ENCODE data around the gene ELMO1.

ELMO1 gene

GRCh38 chr7:37471619-37472018 lies 23.0 kb upstream of the ELMO1 start:
- DNase-seq: no peak

GRCh38 chr7:37467002-37467401 lies 18.3 kb upstream of the ELMO1 start:
- DNase-seq: no peak

GRCh38 chr7:37462138-37462537 lies 13.5 kb upstream of the ELMO1 start:
- DNase-seq: no peak

GRCh38 chr7:37455081-37455480 lies 6.4 kb upstream of the ELMO1 start:
- no peak for DNase-seq

DNA sequence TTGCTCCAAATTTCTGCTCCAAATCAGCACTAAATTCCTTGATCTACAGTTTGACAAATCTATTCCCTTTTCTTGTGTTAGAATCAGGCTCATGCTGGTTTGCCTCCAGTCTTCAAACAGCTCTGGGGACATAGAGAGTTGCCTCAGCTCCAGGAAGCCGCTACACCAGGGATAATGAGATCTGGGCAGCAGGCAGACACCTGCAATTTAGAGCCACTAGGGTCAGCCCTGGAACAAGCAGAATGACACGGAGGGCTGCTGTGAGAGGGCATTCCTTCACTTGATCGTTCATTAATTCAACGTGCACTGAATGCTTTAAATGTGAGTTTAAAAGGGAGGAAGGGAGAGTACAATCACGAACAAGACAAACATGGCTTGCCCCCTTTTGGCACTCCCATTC lies 3.7 kb upstream of the ELMO1 start:
- no peak for DNase-seq

- DNase-seq: no peak
Measured at GRCh38 chr7:37450035-37450434, 1.4 kb upstream of the ELMO1 start.

DNA sequence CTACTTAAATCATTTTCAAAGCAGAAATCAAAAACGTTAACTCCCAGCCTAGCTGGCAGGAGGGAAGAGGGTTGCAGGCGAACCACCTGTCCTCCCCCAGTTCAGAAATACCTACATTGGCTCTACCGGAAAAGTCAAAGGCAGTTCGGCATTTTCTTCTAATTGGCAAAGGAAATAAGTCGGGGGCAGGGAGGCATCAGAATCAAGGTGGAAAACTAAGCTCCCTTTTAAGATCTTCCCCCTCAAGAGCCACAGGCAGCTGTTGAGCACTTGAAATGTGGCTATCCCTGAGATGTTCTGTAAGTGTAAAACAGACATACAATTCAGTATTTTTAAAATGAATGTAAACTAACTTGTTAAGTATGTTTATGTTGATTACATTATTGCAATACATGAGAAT lies 957 bp upstream of the ELMO1 start:
- no peak for DNase-seq

DNA sequence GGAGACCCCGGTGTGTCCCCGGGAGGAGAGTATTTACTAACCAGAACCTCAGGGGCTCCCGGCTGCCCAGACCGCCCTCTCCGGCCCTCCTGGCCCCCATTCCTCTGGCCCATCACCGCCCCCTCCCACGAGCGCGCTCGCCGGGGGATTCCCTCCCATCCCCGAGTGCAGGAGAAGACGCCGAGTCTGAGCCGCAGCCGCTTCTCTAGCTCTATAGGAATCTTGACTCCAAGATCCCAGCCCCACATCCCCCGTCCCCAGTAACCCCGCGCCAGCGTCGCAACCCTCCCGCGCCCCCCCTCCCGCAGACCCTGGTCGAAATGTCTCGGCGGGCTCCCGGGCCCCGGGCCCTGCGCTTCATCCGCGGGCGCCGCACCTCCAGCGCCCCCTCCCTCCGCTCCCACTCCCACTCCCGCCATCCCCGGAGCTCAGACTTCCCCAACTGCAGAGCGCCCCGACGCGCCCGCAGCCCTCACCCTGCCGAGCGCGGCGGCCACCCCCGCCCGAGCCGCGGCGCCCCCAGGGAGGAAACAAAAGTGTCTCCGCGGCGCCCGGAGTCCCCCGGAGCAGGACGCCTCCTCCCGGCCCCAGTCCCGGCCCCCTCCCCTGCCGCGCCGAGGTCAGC lies 541 bp downstream of the ELMO1 start:
- DNase-seq: no peak

GRCh38 chr7:37446371-37446770 lies 2.3 kb downstream of the ELMO1 start:
- DNase-seq: no peak

GRCh38 chr7:37445790-37446189 lies 2.9 kb downstream of the ELMO1 start:
- DNase-seq: no peak

DNA sequence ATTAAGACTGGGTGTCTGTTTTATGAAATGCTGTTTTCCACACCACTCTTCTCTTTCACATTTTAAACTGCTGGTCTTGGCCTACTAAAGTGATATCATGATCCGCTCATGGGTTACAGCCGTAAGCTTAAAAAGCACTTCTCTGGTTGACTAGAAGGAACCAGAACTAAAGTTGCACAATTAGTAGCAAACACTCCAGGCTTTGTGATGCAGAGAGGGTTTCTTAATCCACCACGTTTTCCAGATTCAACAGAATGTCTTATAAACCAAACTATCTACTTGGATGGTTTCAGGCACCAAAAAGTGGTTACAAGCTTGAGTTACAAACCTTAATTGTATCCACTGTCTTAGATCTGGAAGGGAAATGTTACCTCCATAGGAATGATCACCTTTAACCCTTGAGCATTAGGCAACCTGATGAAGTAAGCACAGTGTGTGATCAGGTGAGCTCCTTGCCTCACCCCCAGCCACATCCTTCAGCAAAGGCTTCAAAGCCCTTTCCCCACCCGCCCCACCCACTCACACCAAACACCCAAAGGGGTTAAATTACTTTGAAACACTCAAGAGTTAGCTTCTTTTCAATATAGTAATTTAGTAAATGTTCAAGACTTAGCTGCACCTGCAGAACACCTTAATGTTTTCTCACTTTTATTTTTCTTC lies 3.5 kb downstream of the ELMO1 start:
- DNase-seq: no peak

- DNase-seq: no peak
Measured at GRCh38 chr7:37443627-37444026, 5.0 kb downstream of the ELMO1 start.

DNA sequence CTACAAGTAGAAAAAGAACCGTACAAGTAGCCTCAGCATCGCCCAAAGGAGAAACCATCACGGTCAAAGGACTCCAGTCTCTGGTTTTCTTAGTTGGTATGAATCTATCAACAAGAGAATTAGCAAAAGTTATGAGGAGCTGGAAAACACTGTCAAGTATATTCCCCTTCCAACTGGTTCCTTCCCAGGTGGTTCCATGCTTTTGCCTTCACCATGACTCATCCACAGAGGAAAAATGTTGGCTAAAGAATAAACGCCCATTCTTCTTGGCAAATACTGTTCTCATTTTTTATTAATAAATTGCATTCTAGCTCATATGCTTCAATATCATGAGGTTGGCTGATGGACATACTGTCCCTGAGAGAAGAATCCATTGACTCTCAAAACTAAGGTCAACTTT lies 6.4 kb downstream of the ELMO1 start:
- DNase-seq: no peak

DNA sequence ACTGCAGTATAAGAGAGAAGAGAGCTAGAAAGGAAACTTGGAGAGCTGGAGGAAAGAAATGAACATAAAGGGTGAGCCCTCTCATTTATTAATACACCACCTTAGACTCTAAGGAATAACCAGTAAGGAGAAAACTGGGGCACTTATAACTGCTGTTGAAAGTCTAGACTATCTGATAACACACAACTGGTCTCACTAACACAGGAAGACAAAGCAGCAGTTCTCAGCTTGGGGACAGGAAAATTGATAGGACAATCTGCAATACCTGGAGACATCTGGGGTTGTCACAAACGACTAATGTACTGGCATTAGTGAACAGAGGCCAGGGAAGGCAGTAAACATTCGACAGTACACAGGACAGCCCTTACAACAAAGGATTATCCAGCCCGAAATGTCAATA lies 6.8 kb downstream of the ELMO1 start:
- DNase-seq: no peak

- DNase-seq: no peak
Measured at GRCh38 chr7:37441386-37441760, 7.3 kb downstream of the ELMO1 start.

GRCh38 chr7:37440738-37441385 lies 7.8 kb downstream of the ELMO1 start:
- no peak for DNase-seq

GRCh38 chr7:37439653-37440026 lies 9.0 kb downstream of the ELMO1 start:
- no peak for DNase-seq

DNA sequence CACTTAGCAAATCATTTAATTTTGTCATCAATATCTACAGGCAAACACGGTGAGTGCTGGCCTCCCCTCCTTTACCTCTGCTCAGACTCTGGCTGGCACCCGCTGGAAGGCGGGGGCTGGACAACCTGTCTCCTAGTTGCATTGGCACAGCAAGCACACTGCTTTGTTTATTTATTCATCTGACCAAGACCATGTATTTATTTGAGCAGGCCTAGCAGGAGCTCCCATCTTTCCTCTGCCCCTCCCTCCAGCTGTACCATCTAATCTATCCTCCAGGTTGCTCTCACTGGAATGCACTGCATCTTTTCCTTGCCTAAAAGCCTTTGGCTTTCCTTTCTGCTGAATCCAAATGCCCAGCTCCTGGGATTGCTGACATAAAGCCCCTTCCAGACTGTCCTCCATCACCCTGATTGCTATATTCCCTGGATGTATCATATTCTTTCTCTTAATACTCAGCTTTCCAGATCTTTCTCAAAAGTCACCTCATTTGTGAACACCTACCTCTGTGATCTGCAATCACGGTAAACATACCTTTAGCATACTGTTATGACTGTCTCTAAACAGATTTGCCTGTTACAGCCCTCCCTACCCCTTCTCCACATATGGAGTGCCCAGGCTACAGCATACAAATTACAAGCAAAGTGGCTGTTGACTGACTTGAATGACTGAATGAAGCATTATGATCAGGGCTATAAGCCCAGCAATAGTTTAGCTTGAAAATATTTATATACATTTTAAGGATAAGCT lies 9.6 kb downstream of the ELMO1 start:
- DNase-seq: no peak

GRCh38 chr7:37435156-37435855 lies 13.4 kb downstream of the ELMO1 start:
- no peak for DNase-seq

GRCh38 chr7:37434529-37434928 lies 14.1 kb downstream of the ELMO1 start:
- no peak for DNase-seq

GRCh38 chr7:37433166-37433565 lies 15.5 kb downstream of the ELMO1 start:
- no peak for DNase-seq

DNA sequence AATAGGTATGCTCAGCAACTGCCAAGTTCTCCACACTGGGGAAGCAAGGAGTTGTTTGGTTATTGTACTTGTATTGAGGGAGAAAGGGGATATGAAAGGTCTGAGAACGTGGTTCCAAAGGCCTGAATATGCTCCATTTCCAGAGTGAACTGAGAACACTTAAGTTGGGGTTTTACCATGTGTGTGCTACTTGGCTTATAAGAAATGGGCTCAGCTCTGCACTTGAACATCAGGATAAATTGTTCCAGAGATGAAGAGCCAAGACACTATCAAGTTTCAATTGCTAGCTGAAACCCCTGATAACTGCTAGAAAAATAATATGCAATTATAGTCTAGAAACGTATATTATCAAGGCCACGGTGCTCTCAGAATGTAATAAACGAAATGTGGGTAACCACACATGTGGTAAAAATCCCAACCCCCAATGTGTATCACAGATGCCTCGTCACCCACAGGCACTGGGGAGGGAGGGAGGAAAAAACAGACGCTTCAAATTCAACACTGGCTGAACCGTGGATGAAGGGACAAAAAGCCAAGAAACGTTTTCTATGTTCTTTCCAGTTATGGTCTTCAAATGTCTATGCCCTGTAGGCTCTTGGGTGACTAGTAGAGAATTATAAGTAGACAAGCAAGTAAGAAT lies 16.3 kb downstream of the ELMO1 start:
- DNase-seq: no peak

DNA sequence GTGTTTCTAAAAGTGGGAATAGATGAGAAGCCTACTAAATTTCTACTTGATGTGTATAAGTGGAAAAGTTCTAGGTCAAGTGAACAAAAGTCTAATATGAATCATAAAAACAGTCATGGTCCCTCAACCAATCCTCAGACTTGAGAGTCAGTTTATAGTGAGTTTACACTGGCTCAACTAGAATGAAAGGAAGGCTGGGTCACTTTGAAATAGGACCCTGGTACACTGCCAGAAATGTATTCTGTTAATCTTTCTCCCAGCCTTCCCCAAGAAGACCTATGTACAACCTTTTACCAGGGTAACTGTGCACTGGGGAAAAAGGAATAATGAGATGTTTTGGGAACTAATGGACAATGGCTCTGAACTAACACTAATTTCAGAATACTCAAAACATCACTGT lies 17.3 kb downstream of the ELMO1 start:
- no peak for DNase-seq

Data from left hindlimb (tissue), 1 donor.